H1 (cell line): ENCODE measurements around the gene FASN. TPM values are rescaled to one million over a fixed set of nuclear protein-coding genes. Genes with fewer than 3 reads are reported as not detected.

Experiments
- CTCF ChIA-PET: fragments of 300-600 bp; sonication (Branson Sonifier 250); formaldehyde crosslinking; loops from one replicate; lab custom pipeline; 2021; ENCODE audit not compliant: partially characterized antibody; lab: Charles Lee
- POLR2A ChIA-PET: fragments of 300-600 bp; sonication (Branson Sonifier 250); formaldehyde crosslinking; loops from one replicate; lab custom pipeline; 2021; ENCODE audit warnings: inconsistent platforms; ENCODE audit not compliant: partially characterized antibody; lab: Charles Lee
- DNase-seq, 2 experiments: peaks; one replicate each; pipeline versions ENCODE4 v3.0.0 to v3.0.0-alpha.2; 2010 to 2022; ENCODE audit warnings: low spot score in 2 of 2, low read depth in 1 of 2, mixed read lengths in 1 of 2
- FAIRE-seq: peaks from 2 replicates; lab custom pipeline; 2011; peaks lifted over from hg19 to GRCh38; lab: Jason Lieb, UNC
- H2AFZ ChIP-seq: 2 replicates; pipeline ENCODE4 v1.8.1; 2012; ENCODE audit warnings: low read length, inconsistent platforms
- H2AK5ac ChIP-seq: 2 replicates; pipeline ENCODE4 v1.6.1; 2013; ENCODE audit warnings: low read depth, low read length
- H2BK120ac ChIP-seq: replicated peaks from 2 replicates; pipeline ENCODE3; 2013; ENCODE audit warnings: low read depth, low read length, inconsistent platforms
- H2BK12ac ChIP-seq: 2 replicates; pipeline ENCODE4 v1.6.1; 2013; ENCODE audit warnings: low read depth, low read length
- H2BK15ac ChIP-seq: 2 replicates; pipeline ENCODE4 v1.6.1; 2013; ENCODE audit warnings: low read length
- H2BK20ac ChIP-seq: 2 replicates; pipeline ENCODE4 v1.6.1; 2013; ENCODE audit warnings: low read length
- H2BK5ac ChIP-seq: 2 replicates; pipeline ENCODE4 v1.6.1; 2013; ENCODE audit warnings: low read depth, low read length
- H3K14ac ChIP-seq: 2 replicates; pipeline ENCODE4 v1.6.1; 2013; ENCODE audit warnings: inconsistent platforms; ENCODE audit not compliant: insufficient read length
- H3K18ac ChIP-seq: 2 replicates; pipeline ENCODE4 v1.6.1; 2013; ENCODE audit warnings: low read length; ENCODE audit errors: extremely low read depth
- H3K23ac ChIP-seq: 2 replicates; pipeline ENCODE4 v1.6.1; 2013; ENCODE audit warnings: inconsistent platforms; ENCODE audit not compliant: insufficient read length
- H3K23me2 ChIP-seq: 2 replicates; pipeline ENCODE4 v1.6.1; 2013; ENCODE audit warnings: low read depth, low read length
- H3K27ac ChIP-seq: 2 replicates; pipeline ENCODE4 v1.6.1; 2011; ENCODE audit warnings: low read depth, low read length, inconsistent platforms
- H3K27me3 ChIP-seq, 4 experiments: replicated peaks in 1 of 4; 1 replicate in 1 of 4; 2 replicates in 3 of 4; pipeline versions ENCODE4 v1.6.1 to v1.8.1; 2011 to 2013; ENCODE audit warnings: low read length in 3 of 4, mild to moderate bottlenecking in 3 of 4, inconsistent platforms in 2 of 4, mixed read lengths in 2 of 4, moderate library complexity in 1 of 4; ENCODE audit not compliant: control insufficient read depth in 3 of 4, insufficient read depth in 3 of 4; ENCODE audit errors: extremely low read depth in 1 of 4
- H3K36me3 ChIP-seq, 4 experiments: 2 replicates each; pipeline versions ENCODE4 v1.6.1 to v1.8.1; 2011 to 2013; ENCODE audit warnings: mild to moderate bottlenecking in 4 of 4, low read length in 3 of 4, moderate library complexity in 2 of 4, control low read depth in 1 of 4, inconsistent platforms in 1 of 4; ENCODE audit not compliant: insufficient read depth in 4 of 4, control insufficient read depth in 2 of 4
- H3K4ac ChIP-seq: replicated peaks from 2 replicates; pipeline ENCODE3; 2013; ENCODE audit warnings: low read length, low read depth, mixed read lengths, inconsistent platforms; ENCODE audit not compliant: insufficient read length
- H3K4me1 ChIP-seq, 4 experiments: replicated peaks in 1 of 4; 1 replicate in 1 of 4; 2 replicates in 3 of 4; pipeline versions ENCODE4 v1.6.1 to v1.8.1; 2011 to 2013; ENCODE audit warnings: low read length in 3 of 4, inconsistent platforms in 2 of 4, mixed read lengths in 1 of 4; ENCODE audit not compliant: insufficient read depth in 4 of 4, control insufficient read depth in 3 of 4
- H3K4me2 ChIP-seq, 2 experiments: 2 replicates each; pipeline versions ENCODE4 v1.6.1 to v1.8.1; 2011 to 2013; ENCODE audit warnings: low read depth in 2 of 2, low read length in 2 of 2, control low read depth in 1 of 2, inconsistent platforms in 1 of 2, mild to moderate bottlenecking in 1 of 2; ENCODE audit not compliant: insufficient read depth in 1 of 2
- H3K4me3 ChIP-seq, 4 experiments: fragments of 200-600, 300-600 bp in 1 of 4; sonication (generic), shearing (Covaris generic), sonication (Bioruptor Twin) in 1 of 4; 2 replicates each; pipeline versions ENCODE4 v1.5.1 to v1.8.1; 2011 to 2016; ENCODE audit warnings: low read length in 4 of 4, low read depth in 3 of 4, control low read depth in 2 of 4, inconsistent platforms in 2 of 4, mild to moderate bottlenecking in 2 of 4, mixed read lengths in 1 of 4, moderate library complexity in 1 of 4; ENCODE audit not compliant: insufficient read depth in 2 of 4; ENCODE audit errors: extremely low read depth in 1 of 4
- H3K56ac ChIP-seq: replicated peaks from 2 replicates; pipeline ENCODE3; 2013; ENCODE audit warnings: low read depth, mild to moderate bottlenecking, mixed read lengths, low read length, inconsistent platforms; ENCODE audit not compliant: insufficient read length
- H3K79me1 ChIP-seq: 2 replicates; pipeline ENCODE4 v1.6.1; 2013; ENCODE audit warnings: low read depth, low read length, control low read depth
- H3K79me2 ChIP-seq, 2 experiments: 2 replicates each; pipeline versions ENCODE4 v1.6.1 to v1.8.1; 2012 to 2013; ENCODE audit warnings: low read length in 2 of 2, mild to moderate bottlenecking in 2 of 2, inconsistent platforms in 1 of 2; ENCODE audit not compliant: insufficient read depth in 2 of 2, control insufficient read depth in 1 of 2
- H3K9ac ChIP-seq, 4 experiments: replicated peaks in 1 of 4; 1 replicate in 1 of 4; 2 replicates in 3 of 4; pipeline versions ENCODE4 v1.6.1 to v1.8.1; 2011 to 2013; ENCODE audit warnings: low read depth in 3 of 4, low read length in 3 of 4, control low read depth in 2 of 4, mild to moderate bottlenecking in 2 of 4, moderate library complexity in 2 of 4, inconsistent platforms in 1 of 4; ENCODE audit errors: extremely low read depth in 1 of 4
- H3K9me3 ChIP-seq, 2 experiments: 2 replicates each; pipeline versions ENCODE4 v1.6.1 to v1.8.1; 2012 to 2013; ENCODE audit warnings: mild to moderate bottlenecking in 2 of 2, moderate library complexity in 2 of 2, control low read depth in 1 of 2, inconsistent platforms in 1 of 2, low read depth in 1 of 2, low read length in 1 of 2, mixed read lengths in 1 of 2; ENCODE audit not compliant: insufficient read depth in 2 of 2
- H4K20me1 ChIP-seq, 2 experiments: replicated peaks in 1 of 2; 2 replicates each; pipeline versions ENCODE3 to v1.8.1; 2011 to 2013; ENCODE audit warnings: inconsistent platforms in 2 of 2, low read length in 2 of 2, mild to moderate bottlenecking in 1 of 2; ENCODE audit not compliant: insufficient read depth in 2 of 2, control insufficient read depth in 1 of 2
- H4K5ac ChIP-seq: 2 replicates; pipeline ENCODE4 v1.6.1; 2013; ENCODE audit warnings: low read length, low read depth, mixed read lengths, inconsistent platforms; ENCODE audit not compliant: insufficient read length
- H4K8ac ChIP-seq: 2 replicates; pipeline ENCODE4 v1.8.0; 2013; ENCODE audit warnings: mild to moderate bottlenecking, moderate library complexity, low read length, inconsistent platforms; ENCODE audit not compliant: insufficient read depth; ENCODE audit errors: extremely low read depth
- H4K91ac ChIP-seq: replicated peaks from 2 replicates; pipeline ENCODE3; 2013; ENCODE audit warnings: low read length, mixed read lengths, inconsistent platforms; ENCODE audit not compliant: insufficient read length
- ASH2L ChIP-seq: fragments of 200-600, 300-600 bp; sonication (generic); IDR thresholded peaks from one replicate; pipeline ENCODE4 v1.7.1; 2017; ENCODE audit warnings: low read length
- BACH1 ChIP-seq: IDR thresholded peaks from 2 replicates; pipeline ENCODE4 v1.6.1; 2012; ENCODE audit warnings: low read length, improper control_type of control experiment
- CTBP2 ChIP-seq: IDR thresholded peaks from 2 replicates; pipeline ENCODE4 v1.7.0; 2011; ENCODE audit warnings: borderline replicate concordance, mild to moderate bottlenecking, moderate library complexity, mixed read lengths, low read length; ENCODE audit not compliant: insufficient read depth, insufficient read length
- EZH2 ChIP-seq: fragments of 200-600 bp; sonication (generic); IDR thresholded peaks from 2 replicates; pipeline ENCODE4 v1.7.1; 2012; ENCODE audit warnings: low read depth, mild to moderate bottlenecking, moderate library complexity, low read length, inconsistent platforms; ENCODE audit not compliant: severe bottlenecking
- POU5F1 ChIP-seq: IDR thresholded peaks from 2 replicates; pipeline ENCODE4 v1.6.1; 2011; ENCODE audit warnings: low read depth, mild to moderate bottlenecking, low read length, moderate library complexity
- SAP30 ChIP-seq: fragments of 300-600 bp; sonication (generic); IDR thresholded peaks from 2 replicates; pipeline ENCODE4 v1.7.1; 2012; ENCODE audit warnings: low read length, moderate library complexity, mild to moderate bottlenecking, inconsistent platforms; ENCODE audit not compliant: insufficient read depth, insufficient replicate concordance
- TAF1 ChIP-seq: IDR thresholded peaks from 2 replicates; pipeline ENCODE4 v1.6.1; 2011; ENCODE audit warnings: mild to moderate bottlenecking, low read depth, low read length
- TCF12 ChIP-seq: IDR thresholded peaks from 2 replicates; pipeline ENCODE4 v1.6.1; 2011; ENCODE audit warnings: low read depth, mild to moderate bottlenecking, low read length
- WGBS, 2 experiments: shearing (Covaris generic) in 1 of 2; methylation state at CpG; one replicate each; pipeline versions ENCODE4 v1.1.6 to v1.1.7; 2013 to 2015; ENCODE audit warnings: low lambda C conversion rate in 2 of 2, mixed read lengths in 2 of 2, inconsistent platforms in 1 of 2, low coverage in 1 of 2, missing lambda C conversion rate in 1 of 2; ENCODE audit not compliant: insufficient replicate concordance in 2 of 2, insufficient coverage in 1 of 2, insufficient read length in 1 of 2; ENCODE audit errors: extremely low coverage in 1 of 2, missing lambda C conversion rate in 1 of 2; 5-methylcytosine and 5-hydroxymethylcytosine counted together
- polyA plus RNA-seq, 7 experiments: library from polyadenylated mRNA; depleted of rRNA in 3 of 7; stranded (reverse) in 5 of 7; unstranded in 2 of 7; fragments of >200 nt in 5 of 7; fragments of 200-250 nt in 2 of 7; gene quantifications; 1 replicate in 5 of 7; 2 replicates in 1 of 7; 4 replicates in 1 of 7; pipeline versions ENCODE4 v1.2.1 to v1.2.3, GENCODE V29; 2011 to 2013; ENCODE audit warnings: missing spikeins in 2 of 7, mixed read lengths in 2 of 7
- total RNA-seq: library from RNA; stranded (reverse); fragmentation: NEBNext Ultra II Directional; extraction: Animal tissue kit (Norgen Biotek cat#: 25700); gene quantifications from 2 replicates; pipeline ENCODE4 v1.2.1, GENCODE V29; 2021
- TF ChIP-seq, protein P1 (sequence below): IDR thresholded peaks from 2 replicates; pipeline ENCODE4 v1.6.1; 2011; ENCODE audit warnings: low read depth, mild to moderate bottlenecking, low read length; ENCODE audit not compliant: insufficient read depth
- TF ChIP-seq, protein P2 (sequence below), 3 experiments: IDR thresholded peaks; 1 replicate in 2 of 3; 2 replicates in 1 of 3; pipeline versions ENCODE4 v1.5.1 to v1.6.1; 2011; ENCODE audit warnings: low read length in 3 of 3, mild to moderate bottlenecking in 3 of 3, inconsistent platforms in 2 of 3, low read depth in 1 of 3, moderate library complexity in 1 of 3; ENCODE audit not compliant: insufficient read depth in 1 of 3; ENCODE audit errors: control extremely low read depth in 1 of 3

FASN gene
- total and polyA plus RNA-seq, 2 of the 8 experiments (the other 6 are each of a cell fraction or from before 2014, with no cell fraction given): 143 to 561 TPM

DNA sequence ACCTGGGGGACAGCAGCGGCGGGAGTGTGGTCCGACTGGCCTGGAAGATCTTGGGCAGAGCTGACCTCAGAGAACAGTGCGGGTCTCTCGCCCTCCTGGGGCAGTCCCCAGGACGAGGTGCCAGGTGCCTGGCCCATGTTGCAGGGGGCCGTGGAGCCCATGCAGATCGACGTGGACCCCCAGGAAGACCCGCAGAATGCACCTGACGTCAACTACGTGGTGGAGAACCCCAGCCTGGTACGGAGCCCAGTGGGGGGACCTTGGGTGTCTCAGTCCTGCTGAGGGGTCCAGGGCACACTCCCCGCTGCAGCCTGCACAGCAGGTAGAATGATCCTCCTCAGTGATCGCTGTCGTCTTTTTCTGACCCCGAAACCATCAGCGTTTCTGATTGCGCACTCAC is 44.9 kb downstream of the FASN start:
- FAIRE-seq: no peak
- no peak overlapping the region; the same call in 1 of the 2 replicates for H4K8ac ChIP-seq
- H3K27me3 ChIP-seq: no peaks in the 10 kb centered on the region; a peak in 1 of 7 replicates
- no peak overlapping the region for H3K23ac ChIP-seq
- no peak overlapping the region for H3K18ac ChIP-seq
- H4K5ac ChIP-seq: no peak overlapping the region
- peaks cover 0 to 12% of the 10 kb centered on the region in 2 experiments; a peak in 1 of 4 replicates for H3K79me2 ChIP-seq
- peaks cover 0 to 11% (median 6%) of the 10 kb centered on the region in 4 experiments; a peak in 5 of 7 replicates for H3K4me1 ChIP-seq
- WGBS, 2 experiments: 94% methylated on average over 19 of the region's 19 CpGs; no CpG with 5 or more reads in 1 of the 2 experiments
- H3K23me2 ChIP-seq: peaks cover 6% of the 10 kb centered on the region; the same call in 1 of the 2 replicates
- H2BK15ac ChIP-seq: no peak overlapping the region
- H3K4ac ChIP-seq: no peak overlapping the region
- H3K4me2 ChIP-seq: peak overlapping the region; percentile 77 to 97
- H2BK20ac ChIP-seq: no peak overlapping the region
- no peaks in the 10 kb centered on the region for H3K9me3 ChIP-seq
- H2AK5ac ChIP-seq: no peak overlapping the region
- H2AFZ ChIP-seq: no peak overlapping the region
- peak overlapping the region in 1 of 4 experiments; percentile 94; a peak in 2 of 8 replicates for H3K4me3 ChIP-seq
- no peak overlapping the region for H2BK5ac ChIP-seq
- no peak overlapping the region for H3K56ac ChIP-seq
- peaks cover 4 to 17% of the 10 kb centered on the region in 2 experiments for H4K20me1 ChIP-seq
- DNase-seq: no peak
- H2BK12ac ChIP-seq: no peak overlapping the region
- H3K9ac ChIP-seq: no peak overlapping the region
- H3K27ac ChIP-seq: no peak overlapping the region
- no peak overlapping the region for H4K91ac ChIP-seq
- ChIA-PET CTCF (interaction anchor here (1.2 to 5.4 kb wide), 2 partner anchors 9 to 23 kb away, joined by 4 to 40 read pairs; partner anchors contain the start of gene RAC3), POLR2A (interaction anchor here (1.9 to 13.2 kb wide), 4 partner anchors 12 to 24 kb away, joined by 5 to 161 read pairs (median 23); partner anchors contain the start of genes DCXR, DUS1L and RAC3)
- no peak overlapping the region for H2BK120ac ChIP-seq
- peaks cover 6% of the 10 kb centered on the region; the same call in 1 of the 2 replicates for H3K79me1 ChIP-seq
- H3K14ac ChIP-seq: no peak overlapping the region
- peaks cover 7 to 35% (median 19%) of the 10 kb centered on the region in 4 experiments for H3K36me3 ChIP-seq
- no peak for TF ChIP-seq SAP30
- TF ChIP-seq TCF12: no peak
- no peak for TF ChIP-seq BACH1
- no peak for TF ChIP-seq POU5F1
- TF ChIP-seq, protein P1, sequence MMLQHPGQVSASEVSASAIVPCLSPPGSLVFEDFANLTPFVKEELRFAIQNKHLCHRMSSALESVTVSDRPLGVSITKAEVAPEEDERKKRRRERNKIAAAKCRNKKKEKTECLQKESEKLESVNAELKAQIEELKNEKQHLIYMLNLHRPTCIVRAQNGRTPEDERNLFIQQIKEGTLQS: no peak
- no peak for TF ChIP-seq EZH2
- no peak for TF ChIP-seq TAF1
- TF ChIP-seq ASH2L: no peak
- TF ChIP-seq, protein P2, sequence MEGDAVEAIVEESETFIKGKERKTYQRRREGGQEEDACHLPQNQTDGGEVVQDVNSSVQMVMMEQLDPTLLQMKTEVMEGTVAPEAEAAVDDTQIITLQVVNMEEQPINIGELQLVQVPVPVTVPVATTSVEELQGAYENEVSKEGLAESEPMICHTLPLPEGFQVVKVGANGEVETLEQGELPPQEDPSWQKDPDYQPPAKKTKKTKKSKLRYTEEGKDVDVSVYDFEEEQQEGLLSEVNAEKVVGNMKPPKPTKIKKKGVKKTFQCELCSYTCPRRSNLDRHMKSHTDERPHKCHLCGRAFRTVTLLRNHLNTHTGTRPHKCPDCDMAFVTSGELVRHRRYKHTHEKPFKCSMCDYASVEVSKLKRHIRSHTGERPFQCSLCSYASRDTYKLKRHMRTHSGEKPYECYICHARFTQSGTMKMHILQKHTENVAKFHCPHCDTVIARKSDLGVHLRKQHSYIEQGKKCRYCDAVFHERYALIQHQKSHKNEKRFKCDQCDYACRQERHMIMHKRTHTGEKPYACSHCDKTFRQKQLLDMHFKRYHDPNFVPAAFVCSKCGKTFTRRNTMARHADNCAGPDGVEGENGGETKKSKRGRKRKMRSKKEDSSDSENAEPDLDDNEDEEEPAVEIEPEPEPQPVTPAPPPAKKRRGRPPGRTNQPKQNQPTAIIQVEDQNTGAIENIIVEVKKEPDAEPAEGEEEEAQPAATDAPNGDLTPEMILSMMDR (IDR thresholded peaks at IDR 0.05; ENCODE audit: control extremely low read depth in 1 of 3, insufficient read depth in 1 of 3, low read depth in 1 of 3, low read length in 3 of 3): no peak
- TF ChIP-seq CTBP2: no peak
